HepG2 (cell line): ENCODE data around the gene HOXA11. TPM values are rescaled to one million over a fixed set of nuclear protein-coding genes. Genes with fewer than 3 reads are reported as not detected.

Source experiments
- ARID4A ChIP-seq: sonication (generic); formaldehyde crosslinking; IDR thresholded peaks from 2 replicates; pipeline ENCODE4 v1.5.0; 2020; ENCODE audit warnings: mild to moderate bottlenecking, missing genetic modification reagents, borderline replicate concordance
- ELF4 ChIP-seq: sonication (generic); formaldehyde crosslinking; IDR thresholded peaks from 2 replicates; pipeline ENCODE4 v1.5.0; 2020; ENCODE audit warnings: missing genetic modification reagents, mild to moderate bottlenecking, moderate library complexity, borderline replicate concordance
- GTF2F1 ChIP-seq: fragments of 150-350 bp; IDR thresholded peaks from 2 replicates; pipeline ENCODE4 v1.6.1; 2014; ENCODE audit warnings: low read length
- KLF12 ChIP-seq: sonication (generic); formaldehyde crosslinking; IDR thresholded peaks from 2 replicates; pipeline ENCODE4 v1.4.0; 2020; ENCODE audit warnings: missing genetic modification reagents, borderline replicate concordance
- KMT2B ChIP-seq: IDR thresholded peaks from 2 replicates; pipeline ENCODE4 v1.6.1; 2016; ENCODE audit warnings: missing genetic modification reagents, missing compliant biosample characterization
- MXD1 ChIP-seq: sonication (generic); formaldehyde crosslinking; IDR thresholded peaks from 2 replicates; pipeline ENCODE4 v1.4.0; 2020; ENCODE audit warnings: mild to moderate bottlenecking, missing genetic modification reagents
- PPARG ChIP-seq: conservative IDR thresholded peaks from 2 replicates; pipeline ENCODE4 v1.6.1; 2016; ENCODE audit warnings: missing biosample characterization, missing genetic modification reagents
- RBM22 ChIP-seq: fragments of 200-400 bp; formaldehyde crosslinking; optimal IDR thresholded peaks from 2 replicates; pipeline ENCODE3; 2017; ENCODE audit warnings: mild to moderate bottlenecking, low read length, moderate library complexity
- REL ChIP-seq: sonication (generic); formaldehyde crosslinking; conservative IDR thresholded peaks from 2 replicates; pipeline ENCODE4 v1.8.0; 2022; ENCODE audit warnings: mild to moderate bottlenecking, missing genetic modification reagents, moderate library complexity
- SOX13 ChIP-seq, 3 experiments: fragments of 450-650 bp in 1 of 3; sonication (generic) in 1 of 3; formaldehyde crosslinking in 1 of 3; IDR thresholded peaks in 2 of 3; conservative IDR thresholded peaks in 1 of 3; 2 replicates each; pipeline versions ENCODE4 v1.5.0 to v1.6.1; 2016 to 2020; ENCODE audit warnings: antibody characterized with exemption in 1 of 3, mild to moderate bottlenecking in 1 of 3, missing compliant biosample characterization in 1 of 3, missing genetic modification reagents in 1 of 3, moderate library complexity in 1 of 3
- ZBTB4 ChIP-seq: sonication (generic); formaldehyde crosslinking; IDR thresholded peaks from 2 replicates; pipeline ENCODE4 v1.4.0; 2020; ENCODE audit warnings: missing genetic modification reagents, mild to moderate bottlenecking, borderline replicate concordance
- ZHX2 ChIP-seq, 2 experiments: sonication (generic) in 1 of 2; formaldehyde crosslinking in 1 of 2; IDR thresholded peaks; 2 replicates each; pipeline versions ENCODE4 v1.6.1 to v1.9.0; 2014 to 2022; ENCODE audit warnings: antibody characterized with exemption in 1 of 2, borderline replicate concordance in 1 of 2, inconsistent platforms in 1 of 2, low read depth in 1 of 2, missing genetic modification reagents in 1 of 2
- polyA plus RNA-seq, 8 experiments: library from polyadenylated mRNA; depleted of rRNA in 3 of 8; stranded (reverse) in 7 of 8; unstranded in 1 of 8; fragments of >200 nt; fragmentation: Illumina TruSeq in 4 of 8; extraction: Trizol in 4 of 8; gene quantifications; 2 replicates each; pipeline versions ENCODE4 v1.2.1 to v1.2.3, GENCODE V29; 2011 to 2016; ENCODE audit warnings: low read depth in 4 of 8, missing spikeins in 1 of 8, mixed read lengths in 1 of 8; ENCODE audit not compliant: insufficient read depth in 1 of 8
- total RNA-seq, 5 experiments: library from RNA; depleted of rRNA; stranded (reverse); fragments of >200 nt; fragmentation: Illumina TruSeq; extraction: Trizol; gene quantifications; 2 replicates each; pipeline ENCODE4 v1.2.3, GENCODE V29; 2016; ENCODE audit warnings: low read depth in 1 of 5

Gene HOXA11
- total and polyA plus RNA-seq, 2 of the 13 experiments (the other 11 are each of a cell fraction or from before 2014, with no cell fraction given) = not detected

GRCh38 chr7:27133409-27134231 is 51.4 kb downstream of the HOXA11 start (continued):
- no peak for TF ChIP-seq REL (CRISPR knock-in tag)
- TF ChIP-seq PPARG (CRISPR knock-in tag) = peak; percentile 64
- peak; percentile 57; the same call in 1 of the 2 replicates for TF ChIP-seq SOX13 (IDR thresholded peaks at IDR 0.05)
- peak in 1 of 2 experiments; percentile 87; a peak in 2 of 4 replicates for TF ChIP-seq SOX13 (CRISPR knock-in tag; conservative IDR thresholded peaks at IDR 0.05 in 1 of 2, IDR thresholded peaks at IDR 0.05 in 1 of 2)
- no peak; the same call in 1 of the 2 replicates for TF ChIP-seq ARID4A (CRISPR knock-in tag)
- TF ChIP-seq KLF12 (CRISPR knock-in tag) = no peak
- TF ChIP-seq ELF4 (CRISPR knock-in tag) = 0 out of 2 replicates have a peak, but pooled peaks have one; percentile 38
- TF ChIP-seq ZHX2 (IDR thresholded peaks at IDR 0.05; ENCODE audit: low read depth) = no peak
- TF ChIP-seq ZHX2 (CRISPR knock-in tag; IDR thresholded peaks at IDR 0.05; ENCODE audit: borderline replicate concordance) = no peak
- no peak for TF ChIP-seq KMT2B (CRISPR knock-in tag)
- TF ChIP-seq ZBTB4 (CRISPR knock-in tag) = no peak
- no peak for TF ChIP-seq RBM22
- no peak for TF ChIP-seq MXD1
- no peak for TF ChIP-seq GTF2F1
